Uterus (tissue), 4 donors: ENCODE results near the gene TFCP2L1. TPM values are rescaled to one million over a fixed set of nuclear protein-coding genes. Genes with fewer than 3 reads are reported as not detected.

Experiments used
- DNase-seq, 2 donors: peaks; one replicate each; pipeline ENCODE4 v3.0.0-alpha.2; 2019 to 2020
- H3K27ac ChIP-seq, 2 donors: fragments of 200-600 bp; sonication (generic); 1 replicate in 1 of 2; 2 replicates in 1 of 2; pipeline ENCODE4 v1.5.1; 2016 to 2018
- H3K27me3 ChIP-seq, 2 donors: fragments of 200-600 bp; sonication (generic); one replicate each; pipeline ENCODE4 v1.5.1; 2018 to 2019; ENCODE audit warnings: control low read depth in 1 of 2
- H3K36me3 ChIP-seq, 2 donors: fragments of 200-600 bp; sonication (generic); one replicate each; pipeline ENCODE4 v1.5.1; 2019; ENCODE audit warnings: control low read depth in 1 of 2
- H3K4me1 ChIP-seq, 2 donors: fragments of 200-600 bp; sonication (generic); one replicate each; pipeline ENCODE4 v1.5.1; 2018 to 2019; ENCODE audit warnings: control low read depth in 1 of 2
- H3K4me3 ChIP-seq, 2 donors: fragments of 200-600 bp; sonication (generic); 1 replicate in 1 of 2; 2 replicates in 1 of 2; pipeline ENCODE4 v1.5.1; 2018 to 2019; ENCODE audit warnings: mild to moderate bottlenecking in 1 of 2
- H3K9me3 ChIP-seq, 2 donors: fragments of 200-600 bp; sonication (generic); one replicate each; pipeline ENCODE4 v1.5.1; 2019; ENCODE audit warnings: control low read depth in 1 of 2
- POLR2A ChIP-seq, 2 donors: fragments of 450-650 bp; IDR thresholded peaks; one replicate each; pipeline ENCODE4 v1.6.1; 2016; ENCODE audit warnings: antibody characterized with exemption in 2 of 2, mild to moderate bottlenecking in 1 of 2, moderate library complexity in 1 of 2
- intact Hi-C: fragments of 100-400 bp; cut with DNase I; formaldehyde crosslinking; loops from one replicate; pipeline ENCODE4 v1.15.1; 2023; ENCODE audit warnings: low total_unique reads
- total RNA-seq, 4 donors: library from RNA; depleted of rRNA in 3 of 4; stranded (reverse); fragments of >200 nt in 3 of 4; gene quantifications; one replicate each; pipeline versions ENCODE4 v1.1.0 to v1.2.4, GENCODE V29; 2014 to 2023
- TF ChIP-seq, protein P1 (sequence below), 4 experiments: fragments of 200-600 bp in 2 of 4; fragments of 450-650 bp in 2 of 4; sonication (generic) in 2 of 4; IDR thresholded peaks; one replicate each; pipeline ENCODE4 v1.5.1; 2016 to 2019; ENCODE audit warnings: antibody characterized with exemption in 4 of 4, mild to moderate bottlenecking in 2 of 4, moderate library complexity in 1 of 4
- donor health status: DM: yes; HTN: yes; CAD: no.

Gene TFCP2L1
- total RNA-seq, 4 donors from 2014 or later: under 0.01 to 6.2 (median 2.1) TPM

- no peak for TF ChIP-seq POLR2A (IDR thresholded peaks at IDR 0.05)
- TF ChIP-seq, protein P1, sequence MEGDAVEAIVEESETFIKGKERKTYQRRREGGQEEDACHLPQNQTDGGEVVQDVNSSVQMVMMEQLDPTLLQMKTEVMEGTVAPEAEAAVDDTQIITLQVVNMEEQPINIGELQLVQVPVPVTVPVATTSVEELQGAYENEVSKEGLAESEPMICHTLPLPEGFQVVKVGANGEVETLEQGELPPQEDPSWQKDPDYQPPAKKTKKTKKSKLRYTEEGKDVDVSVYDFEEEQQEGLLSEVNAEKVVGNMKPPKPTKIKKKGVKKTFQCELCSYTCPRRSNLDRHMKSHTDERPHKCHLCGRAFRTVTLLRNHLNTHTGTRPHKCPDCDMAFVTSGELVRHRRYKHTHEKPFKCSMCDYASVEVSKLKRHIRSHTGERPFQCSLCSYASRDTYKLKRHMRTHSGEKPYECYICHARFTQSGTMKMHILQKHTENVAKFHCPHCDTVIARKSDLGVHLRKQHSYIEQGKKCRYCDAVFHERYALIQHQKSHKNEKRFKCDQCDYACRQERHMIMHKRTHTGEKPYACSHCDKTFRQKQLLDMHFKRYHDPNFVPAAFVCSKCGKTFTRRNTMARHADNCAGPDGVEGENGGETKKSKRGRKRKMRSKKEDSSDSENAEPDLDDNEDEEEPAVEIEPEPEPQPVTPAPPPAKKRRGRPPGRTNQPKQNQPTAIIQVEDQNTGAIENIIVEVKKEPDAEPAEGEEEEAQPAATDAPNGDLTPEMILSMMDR (IDR thresholded peaks at IDR 0.05): no peak
- H3K4me3 ChIP-seq: no peak overlapping the region
- H3K4me1 ChIP-seq: no peaks in the 10 kb centered on the region
- no peak for DNase-seq
- no peaks in the 10 kb centered on the region for H3K9me3 ChIP-seq
- intact Hi-C loops: no loop called here
- no peaks in the 10 kb centered on the region for H3K27me3 ChIP-seq
- H3K27ac ChIP-seq: no peak overlapping the region
- no peaks in the 10 kb centered on the region for H3K36me3 ChIP-seq
Measured at GRCh38 chr2:121189011-121189410, 96.0 kb downstream of the TFCP2L1 start.

DNA sequence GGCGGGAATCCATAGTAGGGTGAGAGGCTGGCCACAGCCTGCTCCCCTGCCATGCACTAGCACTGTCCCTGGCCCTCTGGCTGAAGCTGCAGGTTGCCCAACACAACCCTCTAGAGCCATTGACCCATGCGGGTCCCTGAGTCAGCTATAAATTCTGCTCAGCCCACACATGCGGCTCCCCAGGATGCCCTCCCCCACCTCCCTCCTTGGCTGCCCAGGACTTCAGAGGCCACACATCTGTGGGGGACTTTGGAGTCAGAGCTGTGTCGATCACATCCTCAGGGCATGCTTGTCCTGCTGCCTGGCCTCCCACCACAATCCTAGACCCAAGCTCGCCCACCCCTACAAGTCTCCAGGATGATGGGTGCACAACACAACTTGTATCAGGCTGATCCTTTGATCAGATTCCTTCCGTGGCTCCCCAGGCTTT, 97.0 kb downstream of the TFCP2L1 start:
- Histone ChIP-seq H3K27me3 (no peaks in the 10 kb centered on the region), H3K36me3 (no peaks in the 10 kb centered on the region), H3K9me3 (no peaks in the 10 kb centered on the region), H3K27ac (no peak overlapping the region), H3K4me1 (no peaks in the 10 kb centered on the region), H3K4me3 (no peak overlapping the region)
- TF ChIP-seq, protein P1 (IDR thresholded peaks at IDR 0.05): no peak
- TF ChIP-seq POLR2A (IDR thresholded peaks at IDR 0.05): no peak
- intact Hi-C loops: no loop called here
- DNase-seq: no peak

DNA sequence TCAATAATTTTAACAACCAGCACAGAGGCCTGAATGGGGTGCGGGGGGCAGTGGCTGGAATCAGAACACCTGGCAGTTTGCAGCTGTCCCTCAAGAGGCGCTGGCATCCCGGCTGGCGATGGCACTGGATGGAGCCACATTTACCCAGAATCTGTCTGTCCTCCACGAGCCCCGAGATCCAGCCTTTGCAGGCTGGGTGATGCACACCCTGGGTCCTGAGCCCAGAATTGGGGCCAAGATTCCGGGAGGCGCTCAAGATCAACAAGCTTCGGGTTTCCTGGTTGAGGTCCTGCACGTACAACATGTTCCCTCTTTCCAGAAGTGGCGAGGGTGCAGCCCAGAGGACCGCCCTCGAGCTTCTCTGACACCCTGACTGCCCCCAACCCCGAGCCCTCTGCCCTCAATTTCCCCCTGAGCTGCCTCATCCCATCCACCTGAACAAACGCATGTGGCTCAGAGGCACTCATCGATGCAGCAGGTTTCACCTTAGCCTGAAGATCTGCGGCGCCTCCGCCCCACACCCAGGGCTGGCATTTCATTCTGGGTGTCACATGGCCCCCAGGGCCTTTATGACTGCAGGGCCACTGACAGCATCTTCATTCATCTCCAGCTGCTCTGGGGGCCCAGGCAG, 97.5 kb downstream of the TFCP2L1 start:
- Histone ChIP-seq H3K36me3 (no peaks in the 10 kb centered on the region), H3K27ac (no peak overlapping the region), H3K9me3 (no peaks in the 10 kb centered on the region), H3K27me3 (no peaks in the 10 kb centered on the region), H3K4me3 (no peak overlapping the region), H3K4me1 (no peaks in the 10 kb centered on the region)
- no peak for DNase-seq
- intact Hi-C loops: no loop called here
- TF ChIP-seq POLR2A (IDR thresholded peaks at IDR 0.05): no peak
- TF ChIP-seq, protein P1 (IDR thresholded peaks at IDR 0.05): no peak

GRCh38 chr2:121186261-121186660, 98.7 kb downstream of the TFCP2L1 start:
- no peaks in the 10 kb centered on the region for H3K36me3 ChIP-seq
- no peak for DNase-seq
- H3K4me1 ChIP-seq: no peaks in the 10 kb centered on the region
- no peak overlapping the region for H3K27ac ChIP-seq
- intact Hi-C loops: no loop called here
- no peak overlapping the region for H3K4me3 ChIP-seq
- no peaks in the 10 kb centered on the region for H3K27me3 ChIP-seq
- no peaks in the 10 kb centered on the region for H3K9me3 ChIP-seq
- no peak for TF ChIP-seq POLR2A (IDR thresholded peaks at IDR 0.05)
- TF ChIP-seq, protein P1 (IDR thresholded peaks at IDR 0.05): no peak

GRCh38 chr2:121185571-121186074, 99.4 kb downstream of the TFCP2L1 start:
- H3K4me1 ChIP-seq: no peaks in the 10 kb centered on the region
- no peak overlapping the region for H3K4me3 ChIP-seq
- no peak overlapping the region for H3K27ac ChIP-seq
- no peaks in the 10 kb centered on the region for H3K36me3 ChIP-seq
- DNase-seq: no peak
- no peaks in the 10 kb centered on the region for H3K9me3 ChIP-seq
- H3K27me3 ChIP-seq: no peaks in the 10 kb centered on the region
- intact Hi-C loops: no loop called here
- no peak for TF ChIP-seq POLR2A (IDR thresholded peaks at IDR 0.05)
- TF ChIP-seq, protein P1 (IDR thresholded peaks at IDR 0.05): no peak
